Karpas-422 (cell line): Measurements from ENCODE around the gene TK1. TPM values are rescaled to one million over a fixed set of nuclear protein-coding genes. Genes with fewer than 3 reads are reported as not detected.

Experiments used
- DNase-seq: peaks from one replicate; pipeline ENCODE4 v3.0.0-alpha.2; 2015
- H2AFZ ChIP-seq: fragments of 200-600 bp; sonication (generic); 2 replicates; pipeline ENCODE4 v1.6.1; 2014; ENCODE audit warnings: antibody characterized with exemption, low read length, mixed read lengths
- H3K27ac ChIP-seq: fragments of 200-600 bp; sonication (generic); 2 replicates; pipeline ENCODE4 v1.5.1; 2014; ENCODE audit warnings: mild to moderate bottlenecking, low read length, moderate library complexity
- H3K27me3 ChIP-seq: fragments of 200-600 bp; sonication (generic); 2 replicates; pipeline ENCODE4 v1.6.1; 2014; ENCODE audit warnings: low read length, mixed read lengths
- H3K36me3 ChIP-seq: fragments of 200-600 bp; sonication (generic); 2 replicates; pipeline ENCODE4 v1.6.1; 2014; ENCODE audit warnings: low read length, mixed read lengths; ENCODE audit not compliant: insufficient read depth
- H3K4me1 ChIP-seq: fragments of 200-600 bp; sonication (generic); 2 replicates; pipeline ENCODE4 v1.6.1; 2014; ENCODE audit warnings: mild to moderate bottlenecking, low read length, mixed read lengths
- H3K4me2 ChIP-seq: fragments of 200-600 bp; sonication (generic); 2 replicates; pipeline ENCODE4 v1.6.1; 2014; ENCODE audit warnings: low read length, low read depth, mild to moderate bottlenecking; ENCODE audit not compliant: poor library complexity, severe bottlenecking
- H3K4me3 ChIP-seq: fragments of 200-600 bp; sonication (generic); 2 replicates; pipeline ENCODE4 v1.5.1; 2014; ENCODE audit warnings: mild to moderate bottlenecking, antibody characterized with exemption, low read length, mixed read lengths
- H3K79me2 ChIP-seq: fragments of 200-600 bp; sonication (generic); 2 replicates; pipeline ENCODE4 v1.6.1; 2014; ENCODE audit warnings: mild to moderate bottlenecking, low read length, mixed read lengths
- H3K9ac ChIP-seq: fragments of 200-600 bp; sonication (generic); 2 replicates; pipeline ENCODE4 v1.6.0; 2014; ENCODE audit warnings: low read length
- H3K9me2 ChIP-seq: fragments of 200-600 bp; sonication (generic), shearing (Covaris generic); replicated peaks from 2 replicates; pipeline ENCODE4 v1.6.0; 2014; ENCODE audit warnings: mild to moderate bottlenecking, low read length, moderate library complexity; ENCODE audit not compliant: insufficient read depth
- H3K9me3 ChIP-seq: fragments of 300-700, 200-600 bp; sonication (generic); 2 replicates; pipeline ENCODE4 v1.6.1; 2014; ENCODE audit warnings: low read length, mixed read lengths
- H4K20me1 ChIP-seq: fragments of 200-600 bp; sonication (generic); 2 replicates; pipeline ENCODE4 v1.6.1; 2014; ENCODE audit warnings: mild to moderate bottlenecking, antibody characterized with exemption, low read length, low read depth; ENCODE audit not compliant: insufficient read depth
- total RNA-seq: library from RNA; depleted of rRNA; stranded (reverse); fragments of >200 nt; shearing (Covaris generic); gene quantifications from 2 replicates; pipeline ENCODE4 v1.2.3, GENCODE V29; 2014; ENCODE audit warnings: low replicate concordance

Gene TK1
- total RNA-seq, 1 experiment from 2014 or later, result 22.7 TPM

DNA sequence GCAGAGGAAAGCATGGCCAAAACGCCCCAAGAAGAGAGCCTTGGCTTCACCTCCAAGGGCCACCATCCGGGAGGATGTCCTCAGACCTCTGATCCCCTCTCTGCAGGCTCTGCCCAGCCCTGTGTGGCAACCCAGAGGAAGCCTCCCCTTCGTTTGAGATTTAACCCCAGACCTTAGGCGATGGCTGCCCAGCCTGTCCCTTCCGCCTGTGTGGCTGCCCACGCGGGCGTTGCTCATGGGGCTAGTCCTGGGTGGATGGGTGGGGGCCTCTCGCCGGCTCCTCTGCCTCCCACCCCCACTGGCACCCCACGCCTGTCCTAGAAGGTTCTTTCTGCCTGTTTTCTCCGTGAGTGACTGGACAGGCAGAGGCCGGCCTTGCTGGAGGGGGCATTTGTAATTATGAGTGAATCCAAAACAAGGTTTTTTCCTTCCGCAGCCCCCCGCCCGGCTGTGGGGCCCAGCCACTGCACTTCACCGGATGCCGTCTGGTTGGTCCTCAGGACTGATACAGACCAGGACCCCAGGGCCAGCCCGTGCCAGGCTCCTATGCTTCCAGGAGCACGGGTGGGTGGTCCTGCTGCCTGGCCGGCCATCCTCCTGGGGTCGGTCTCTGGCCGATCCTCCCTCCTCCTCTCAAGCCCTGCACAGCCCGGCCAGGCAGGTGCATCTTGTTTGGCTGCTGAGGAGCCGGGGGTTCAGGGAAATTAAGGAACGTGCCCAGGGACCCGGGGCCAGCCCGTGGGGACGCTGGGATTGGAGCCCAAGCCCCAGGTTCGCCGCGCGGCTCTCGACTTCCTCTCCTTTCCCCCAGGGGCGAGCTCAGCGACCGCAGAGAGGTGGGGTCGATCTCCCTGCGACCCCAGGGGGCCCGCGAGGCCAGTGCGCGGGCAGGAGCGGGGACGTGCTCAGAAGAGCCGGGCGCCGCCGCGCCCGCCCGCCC is 44.4 kb upstream of the TK1 start, which contains the start of gene TMEM235:
Gene TMEM235, plus strand, starts transcription at position 636 of the 940 bp plus-strand sequence. CDS start 393 bp downstream, outside the sequence.
- no peaks in the 10 kb centered on the region for H3K79me2 ChIP-seq
- H3K9me2 ChIP-seq, result no peaks in the 10 kb centered on the region
- H3K4me1 ChIP-seq, result no peaks in the 10 kb centered on the region
- H3K9ac ChIP-seq, result no peak within 1 kb of the TSS
- no peak within 1 kb of the TSS for H3K27ac ChIP-seq
- H3K27me3 ChIP-seq, result no peaks in the 10 kb centered on the region
- no peaks in the 10 kb centered on the region for H3K36me3 ChIP-seq
- no peak within 1 kb of the TSS for H2AFZ ChIP-seq
- no peak within 1 kb of the TSS for H3K4me3 ChIP-seq
- H4K20me1 ChIP-seq, result no peaks in the 10 kb centered on the region
- DNase-seq, result no peak
- H3K9me3 ChIP-seq, result no peaks in the 10 kb centered on the region
- no peak within 1 kb of the TSS for H3K4me2 ChIP-seq

DNA sequence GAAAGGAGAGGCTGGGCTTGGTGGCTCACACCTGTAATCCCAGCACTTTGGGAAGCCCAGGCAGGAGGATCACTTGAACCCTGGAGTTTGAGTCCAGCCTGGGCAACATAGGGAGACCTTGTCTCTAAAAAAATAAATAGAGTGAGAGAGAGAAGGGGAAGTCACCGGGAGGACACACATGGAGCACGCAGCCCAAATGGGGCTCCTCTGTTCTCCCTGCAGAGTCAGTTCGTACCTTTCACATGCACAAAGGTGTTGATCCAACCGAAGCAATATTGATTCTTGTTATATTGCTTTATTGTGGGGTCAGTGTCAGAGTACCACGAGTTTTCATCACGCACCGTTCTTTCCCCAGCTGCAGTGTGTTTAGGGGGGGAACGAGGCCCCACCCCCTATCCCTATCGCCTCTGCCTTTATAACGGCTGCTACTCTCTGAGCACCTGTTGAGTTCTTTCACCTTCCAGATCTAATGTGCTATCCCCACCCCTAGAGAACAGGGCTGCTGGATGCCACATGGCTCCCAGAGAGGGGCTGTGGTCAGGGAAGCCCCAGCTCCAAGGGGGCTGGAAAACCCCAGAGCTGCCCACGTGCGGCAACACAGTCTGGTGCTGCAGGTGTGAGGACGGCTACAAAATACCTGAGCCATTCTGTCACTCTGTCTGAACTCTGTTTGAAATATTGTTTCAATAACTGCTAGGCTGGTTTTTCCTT is 43.6 kb upstream of the TK1 start:
- Histone ChIP-seq H3K79me2 (no peaks in the 10 kb centered on the region), H2AFZ (no peak overlapping the region), H3K27ac (no peak overlapping the region)

DNA sequence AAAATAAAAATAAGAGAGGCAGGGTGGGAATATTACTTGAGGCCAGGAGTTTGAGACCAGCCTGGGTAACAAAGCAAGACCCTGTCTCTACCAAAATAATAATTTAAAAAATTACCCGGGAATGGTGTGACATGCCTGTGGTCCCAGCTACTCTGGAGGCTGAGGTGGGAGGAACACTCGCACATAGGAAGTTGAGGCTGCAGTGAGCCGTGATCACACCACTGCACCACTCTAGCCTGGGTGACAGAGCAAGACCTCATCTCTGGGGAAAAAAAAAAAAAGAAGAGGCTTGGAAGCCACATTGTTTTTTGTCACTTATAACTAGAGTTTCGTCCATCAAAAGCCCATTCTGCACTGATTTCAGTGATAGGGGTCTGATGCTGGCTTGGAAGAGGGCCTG is 41.3 kb upstream of the TK1 start:
- Histone ChIP-seq H3K9me3 (no peaks in the 10 kb centered on the region), H3K4me2 (no peak overlapping the region), H2AFZ (no peak overlapping the region), H3K4me3 (no peak overlapping the region), H3K4me1 (no peaks in the 10 kb centered on the region), H3K9ac (no peak overlapping the region), H3K9me2 (no peaks in the 10 kb centered on the region), H3K27ac (no peak overlapping the region), H4K20me1 (no peaks in the 10 kb centered on the region), H3K27me3 (no peaks in the 10 kb centered on the region), H3K36me3 (peaks cover 10% of the 10 kb centered on the region; the same call in 1 of the 2 replicates), H3K79me2 (no peaks in the 10 kb centered on the region)
- DNase-seq, result no peak

More for the DNA sequence above, 43.6 kb upstream of the TK1 start:
- H3K4me2 ChIP-seq, result no peak overlapping the region
- H3K4me3 ChIP-seq, result no peak overlapping the region
- no peaks in the 10 kb centered on the region for H4K20me1 ChIP-seq
- no peaks in the 10 kb centered on the region for H3K9me2 ChIP-seq
- DNase-seq, result no peak
- H3K9ac ChIP-seq, result no peak overlapping the region
- H3K36me3 ChIP-seq, result no peaks in the 10 kb centered on the region
- H3K9me3 ChIP-seq, result no peaks in the 10 kb centered on the region
- no peaks in the 10 kb centered on the region for H3K27me3 ChIP-seq
- H3K4me1 ChIP-seq, result no peaks in the 10 kb centered on the region

DNA sequence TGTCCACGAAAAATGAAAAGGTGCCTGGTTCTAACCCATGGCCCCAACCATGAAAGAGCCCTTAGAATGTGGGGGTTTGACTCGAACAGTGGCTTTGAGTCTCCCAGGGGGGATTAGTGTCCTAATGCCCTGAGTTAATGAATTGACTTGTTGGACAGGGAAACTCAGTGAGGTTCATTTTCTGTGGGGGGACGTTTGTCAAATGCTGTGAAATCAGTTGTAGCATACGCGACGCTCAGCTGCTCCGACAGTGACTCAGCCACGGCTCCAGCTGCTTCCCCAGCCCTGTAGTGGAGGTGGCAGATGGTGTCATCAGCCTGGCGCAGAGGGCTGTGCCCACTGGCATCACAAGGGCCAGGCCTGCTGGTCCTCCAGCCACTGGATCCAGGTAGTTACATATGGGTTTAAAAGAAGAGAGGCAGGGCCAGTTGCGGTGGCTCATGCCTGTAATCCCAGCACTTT is 40.6 kb upstream of the TK1 start:
- no peak overlapping the region for H3K9ac ChIP-seq
- H3K27ac ChIP-seq, result no peak overlapping the region
- no peaks in the 10 kb centered on the region for H4K20me1 ChIP-seq
- H3K36me3 ChIP-seq, result peaks cover 10% of the 10 kb centered on the region; the same call in 1 of the 2 replicates
- H3K4me1 ChIP-seq, result no peaks in the 10 kb centered on the region
- no peaks in the 10 kb centered on the region for H3K27me3 ChIP-seq
- H3K79me2 ChIP-seq, result no peaks in the 10 kb centered on the region
- DNase-seq, result no peak
- H3K4me2 ChIP-seq, result no peak overlapping the region
- no peaks in the 10 kb centered on the region for H3K9me3 ChIP-seq
- no peak overlapping the region for H3K4me3 ChIP-seq
- H3K9me2 ChIP-seq, result no peaks in the 10 kb centered on the region
- no peak overlapping the region for H2AFZ ChIP-seq

DNA sequence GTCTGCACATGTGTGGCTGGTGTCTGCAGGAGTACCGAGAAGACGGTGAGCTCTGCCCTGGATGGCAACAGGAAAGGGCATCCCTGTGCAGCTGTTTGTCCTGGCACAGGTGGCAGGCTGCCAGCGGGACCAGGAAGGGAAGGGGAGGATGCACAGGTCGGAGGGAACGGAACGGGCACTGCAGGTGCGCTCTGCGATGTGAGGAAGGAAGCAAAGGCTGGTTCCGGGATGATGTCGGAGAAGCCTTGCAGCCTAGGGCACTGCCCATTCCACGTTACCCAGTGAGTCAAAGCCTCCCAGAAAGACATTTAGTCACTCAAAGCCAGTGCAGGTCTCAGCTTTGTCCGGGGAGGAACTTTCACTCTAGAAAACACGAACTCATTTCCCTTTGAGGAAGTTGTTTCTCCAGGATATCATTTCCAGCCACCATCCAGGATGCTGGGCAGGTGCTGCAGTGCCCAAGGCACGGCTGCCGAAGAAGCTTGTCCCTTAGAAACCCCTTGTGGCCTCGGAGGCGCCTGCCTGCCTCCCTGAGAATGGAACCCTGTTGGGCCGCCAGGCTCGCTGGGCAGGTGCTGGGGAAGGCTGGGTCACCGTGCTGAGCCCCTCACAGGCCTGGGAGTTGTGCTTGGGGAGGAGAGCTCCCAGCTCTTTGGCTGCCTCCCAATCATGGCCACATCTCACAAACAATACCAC is 40.1 kb upstream of the TK1 start:
- Histone ChIP-seq H3K9me2 (no peaks in the 10 kb centered on the region), H3K27ac (no peak overlapping the region), H3K36me3 (peaks cover 10% of the 10 kb centered on the region; the same call in 1 of the 2 replicates), H2AFZ (no peak overlapping the region), H4K20me1 (no peaks in the 10 kb centered on the region), H3K9ac (no peak overlapping the region), H3K9me3 (no peaks in the 10 kb centered on the region), H3K4me2 (no peak overlapping the region), H3K4me3 (no peak overlapping the region), H3K79me2 (no peaks in the 10 kb centered on the region), H3K27me3 (no peaks in the 10 kb centered on the region), H3K4me1 (no peaks in the 10 kb centered on the region)
- no peak for DNase-seq

DNA sequence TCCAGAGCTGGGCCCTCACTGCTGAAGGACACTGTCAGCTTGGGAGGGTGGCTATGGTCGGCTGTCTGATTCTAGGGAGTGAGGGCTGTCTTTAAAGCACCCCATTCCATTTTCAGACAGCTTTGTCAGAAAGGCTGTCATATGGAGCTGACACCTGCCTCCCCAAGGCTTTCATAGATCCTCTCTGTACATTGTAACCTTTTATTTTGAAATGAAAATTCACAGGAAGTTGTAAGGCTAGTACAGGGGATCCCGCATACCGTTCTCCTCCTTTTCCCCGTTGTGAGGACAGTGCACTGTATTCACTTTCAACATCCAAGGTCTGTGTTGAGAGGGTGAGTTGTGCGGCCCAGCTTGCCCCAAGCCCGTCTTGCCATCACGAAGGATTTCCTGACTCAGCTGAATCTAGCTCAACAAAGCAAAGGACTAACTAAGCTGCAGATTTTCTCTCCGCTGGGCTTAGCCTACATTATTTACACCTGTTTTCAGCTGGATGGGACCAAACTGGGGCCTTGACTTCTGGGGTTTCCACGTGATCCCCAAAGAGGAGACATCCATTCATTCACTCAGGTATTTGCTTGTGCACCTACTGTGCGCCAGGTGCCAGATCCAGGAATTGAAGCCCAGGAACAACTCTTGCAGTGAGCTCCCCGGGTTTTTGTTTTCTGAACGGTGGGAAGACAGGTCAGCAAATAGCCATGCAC is 39.4 kb upstream of the TK1 start:
- Histone ChIP-seq H3K9me2 (no peaks in the 10 kb centered on the region), H3K36me3 (peaks cover 14% of the 10 kb centered on the region), H3K4me1 (no peaks in the 10 kb centered on the region), H3K9ac (no peak overlapping the region), H4K20me1 (no peaks in the 10 kb centered on the region), H3K4me2 (no peak overlapping the region), H3K27ac (no peak overlapping the region), H3K9me3 (no peaks in the 10 kb centered on the region), H3K79me2 (no peaks in the 10 kb centered on the region), H3K27me3 (no peaks in the 10 kb centered on the region), H3K4me3 (no peak overlapping the region), H2AFZ (no peak overlapping the region)
- DNase-seq, result no peak

DNA sequence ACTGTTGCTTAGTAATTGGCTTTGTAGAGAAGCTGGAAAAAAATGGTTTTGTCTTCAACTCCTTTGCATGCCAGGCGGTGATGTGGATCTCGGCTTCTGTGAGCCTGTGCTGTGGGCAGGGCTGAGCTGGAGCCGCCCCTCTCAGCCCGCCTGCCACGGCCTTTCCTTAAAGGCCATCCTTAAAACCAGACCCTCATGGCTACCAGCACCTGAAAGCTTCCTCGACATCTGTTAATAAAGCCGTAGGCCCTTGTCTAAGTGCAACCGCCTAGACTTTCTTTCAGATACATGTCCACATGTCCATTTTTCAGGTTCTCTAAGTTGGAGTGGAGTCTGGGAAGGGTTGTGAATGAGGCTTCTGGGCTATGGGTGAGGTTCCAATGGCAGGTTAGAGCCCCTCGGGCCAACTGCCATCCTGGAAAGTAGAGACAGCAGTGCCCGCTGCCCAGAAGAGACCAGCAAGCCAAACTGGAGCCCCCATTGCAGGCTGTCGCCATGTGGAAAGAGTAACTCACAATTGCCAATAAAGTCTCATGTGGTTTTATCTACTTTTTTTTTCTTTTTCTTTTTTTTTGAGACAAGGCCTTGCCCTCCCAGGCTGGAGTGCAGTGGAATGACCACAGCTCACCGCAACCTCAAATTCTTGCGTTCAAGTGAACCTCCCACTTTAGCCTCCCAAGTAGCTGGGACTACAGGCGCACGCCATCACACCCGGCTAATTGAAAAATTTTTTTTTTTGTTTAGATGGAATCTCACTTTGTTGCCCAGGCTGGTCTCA is 38.4 kb upstream of the TK1 start:
- Histone ChIP-seq H4K20me1 (no peaks in the 10 kb centered on the region), H3K9me3 (no peaks in the 10 kb centered on the region), H3K4me3 (no peak overlapping the region), H3K27me3 (no peaks in the 10 kb centered on the region), H3K36me3 (peaks cover 19% of the 10 kb centered on the region), H3K79me2 (no peaks in the 10 kb centered on the region), H3K27ac (no peak overlapping the region), H3K9me2 (no peaks in the 10 kb centered on the region), H2AFZ (no peak overlapping the region), H3K4me1 (no peaks in the 10 kb centered on the region), H3K4me2 (no peak overlapping the region), H3K9ac (no peak overlapping the region)
- DNase-seq, result no peak
